Activated CD4-positive, alpha-beta T cell treated with anti-CD3 and anti-CD28 coated beads, Interleukin-2, amount 50 U/mL, for 48 hours (primary cell): Measurements from ENCODE around the gene CIITA.
"Not testable (repeated sequence)": the region's sequence is repeated elsewhere in the genome, so short reads cannot be mapped to it uniquely, and the experiment has no call there.

Experiments
- DNase-seq, 2 experiments: peaks; one replicate each; pipeline ENCODE4 v3.0.0-alpha.2; 2020

CIITA gene

DNA sequence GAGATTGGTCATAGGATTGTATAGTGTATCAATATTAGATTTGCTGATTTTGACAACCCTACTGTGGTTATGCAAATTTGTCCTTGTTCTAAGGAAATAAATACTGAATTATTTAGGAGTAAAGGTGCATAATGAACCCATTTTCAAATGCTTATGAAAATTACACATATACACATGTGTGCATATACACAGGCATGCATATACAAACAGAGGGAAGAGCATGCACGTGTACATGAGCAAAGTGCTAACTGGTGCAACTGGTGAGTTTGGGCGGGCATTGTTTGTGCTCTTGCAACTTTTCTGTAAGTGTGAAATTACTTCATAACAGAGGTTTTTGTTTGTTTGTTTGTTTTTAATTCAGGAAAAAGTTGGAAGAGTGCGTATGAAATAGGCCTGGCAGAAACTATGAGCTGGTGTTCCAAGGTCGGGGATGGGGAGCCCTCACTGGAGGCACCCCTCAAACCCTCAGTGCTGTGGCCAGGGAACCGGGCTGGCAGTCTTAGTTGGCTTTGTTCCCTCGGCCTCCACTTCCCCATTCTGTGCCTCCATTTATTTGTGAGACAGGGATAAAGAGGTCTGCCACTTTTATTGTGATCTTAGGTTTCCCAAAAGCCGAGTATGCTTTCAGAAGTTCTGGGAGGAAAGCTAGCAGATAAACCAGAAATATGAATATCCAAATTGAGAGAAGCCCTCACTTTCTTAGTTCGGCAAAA, 59.4 kb downstream of the CIITA start:
- no peak for DNase-seq

DNA sequence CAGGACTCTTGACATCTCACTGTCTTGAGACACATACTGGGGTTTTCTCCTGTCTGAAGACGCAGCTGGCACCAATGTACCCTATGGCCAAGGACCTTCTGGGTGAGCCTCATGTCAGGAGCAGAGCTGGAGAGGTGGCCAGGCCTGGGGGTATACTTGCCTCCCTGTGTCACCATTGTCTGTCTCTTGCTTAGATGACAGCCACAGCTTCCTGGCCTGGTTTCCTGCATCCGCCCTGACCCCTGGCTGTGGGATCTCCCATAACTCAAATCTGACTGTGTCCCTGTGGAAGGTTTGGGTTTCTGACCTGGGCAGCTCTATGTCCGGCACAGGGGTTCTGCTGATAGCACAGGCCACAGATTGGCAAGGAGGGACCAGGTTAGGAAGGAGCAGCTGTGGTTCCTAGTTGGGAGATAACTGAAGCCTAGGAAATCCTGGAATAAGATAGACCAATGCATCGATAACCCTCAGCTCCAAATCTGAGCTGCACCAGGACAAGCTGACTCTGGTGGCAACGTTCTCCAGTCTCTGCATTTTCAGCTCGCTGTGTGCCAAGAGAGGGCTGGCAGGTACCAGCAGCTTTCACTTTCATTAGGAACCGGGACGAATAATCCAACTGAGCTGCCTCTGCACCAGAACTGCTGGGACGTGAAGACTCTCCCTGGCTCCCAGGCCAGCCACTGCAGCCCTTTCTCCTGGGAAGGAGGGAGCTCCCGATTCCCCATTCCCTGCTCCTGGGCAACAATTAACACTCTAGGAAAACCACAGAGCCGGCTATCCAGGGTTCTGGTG, 60.3 kb downstream of the CIITA start:
- DNase-seq = no peak

DNA sequence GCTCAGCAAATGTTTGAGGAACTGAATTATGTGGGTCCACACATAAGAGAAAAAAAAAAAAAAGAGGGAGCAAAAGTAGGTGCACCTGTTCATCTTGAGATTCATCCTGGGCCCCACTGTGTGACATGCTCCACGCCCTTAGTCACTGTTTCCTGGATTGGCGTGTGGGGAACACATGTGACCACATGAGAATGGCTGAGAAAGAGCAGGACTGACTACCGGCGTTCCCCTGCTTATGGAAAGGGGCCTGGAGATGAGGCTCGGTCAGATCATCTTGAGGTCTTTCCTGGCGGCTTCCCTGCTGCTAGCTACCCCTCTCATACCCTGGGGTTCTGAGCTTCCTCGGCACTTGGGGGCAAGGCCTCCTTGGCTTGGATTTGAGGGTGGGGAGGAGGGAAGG, 61.3 kb downstream of the CIITA start:
- DNase-seq = peak; percentile 51 to 65

DNA sequence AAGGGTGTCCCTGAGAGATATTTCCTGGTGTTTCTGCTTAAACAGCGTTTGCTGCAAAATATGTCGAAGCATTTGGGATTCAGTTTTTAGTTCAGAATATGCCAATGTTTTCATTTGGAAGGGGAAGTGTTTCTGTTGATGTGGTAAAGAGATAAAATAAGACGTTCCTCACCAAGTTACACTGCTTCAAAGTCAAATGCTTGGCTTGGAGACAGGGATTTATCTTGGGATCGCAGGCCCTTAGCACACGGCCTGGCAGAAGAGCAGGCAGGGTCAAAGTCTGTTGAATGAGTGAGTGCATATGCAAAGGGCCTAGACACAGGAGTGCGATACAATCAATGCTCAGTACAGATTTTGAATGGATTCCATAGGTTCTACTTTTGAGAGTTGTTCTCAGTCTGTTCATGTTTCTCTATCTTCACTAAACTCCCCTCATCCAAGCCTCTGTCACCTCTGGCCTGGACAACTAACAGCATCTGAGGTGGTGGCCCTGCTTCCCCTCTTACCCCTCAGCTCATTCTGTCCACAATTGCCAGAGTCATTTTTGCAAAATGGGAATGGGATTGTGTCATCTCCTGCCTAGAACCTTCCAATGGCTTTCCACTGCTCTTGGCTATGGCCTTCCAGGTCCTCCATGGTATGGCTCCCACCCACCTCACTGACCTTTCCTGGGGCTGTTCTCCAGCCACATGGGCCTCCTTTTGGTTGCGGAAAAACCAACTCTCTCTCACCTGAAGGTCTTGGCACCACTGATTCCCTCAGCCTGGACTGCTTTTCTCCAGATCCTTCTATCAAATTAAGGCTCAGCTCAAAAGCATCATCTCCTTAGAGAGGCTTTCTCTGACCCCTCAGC, 62.0 kb downstream of the CIITA start:
- DNase-seq = no peak

DNA sequence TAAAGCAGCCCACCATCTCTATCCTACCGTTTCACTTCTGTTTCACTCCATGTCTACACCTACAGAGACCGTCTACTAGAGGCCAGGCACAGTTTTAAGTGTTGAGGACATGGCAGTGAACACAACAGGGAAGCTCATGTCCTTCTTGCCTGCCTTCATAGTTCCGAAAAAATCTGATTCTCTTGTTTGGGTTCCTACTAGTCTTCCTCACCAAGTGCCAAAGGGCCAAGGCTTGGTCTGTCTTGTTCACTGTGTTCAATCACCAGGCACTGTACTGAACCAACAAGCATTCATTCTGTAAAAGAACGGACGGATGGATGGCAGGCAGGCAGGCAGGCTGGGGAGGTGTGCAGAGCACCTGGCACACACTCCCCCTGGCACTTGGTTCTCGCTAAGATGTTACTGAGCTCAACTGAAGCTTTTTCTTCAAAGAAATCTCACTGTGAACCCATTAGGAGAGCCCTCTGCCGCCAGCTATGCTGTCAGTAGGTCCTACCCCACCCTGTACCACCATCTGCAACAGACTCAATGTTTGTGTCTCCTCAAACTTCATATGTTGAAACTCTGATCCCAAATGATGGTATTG, 62.7 kb downstream of the CIITA start:
- DNase-seq = no peak

DNA sequence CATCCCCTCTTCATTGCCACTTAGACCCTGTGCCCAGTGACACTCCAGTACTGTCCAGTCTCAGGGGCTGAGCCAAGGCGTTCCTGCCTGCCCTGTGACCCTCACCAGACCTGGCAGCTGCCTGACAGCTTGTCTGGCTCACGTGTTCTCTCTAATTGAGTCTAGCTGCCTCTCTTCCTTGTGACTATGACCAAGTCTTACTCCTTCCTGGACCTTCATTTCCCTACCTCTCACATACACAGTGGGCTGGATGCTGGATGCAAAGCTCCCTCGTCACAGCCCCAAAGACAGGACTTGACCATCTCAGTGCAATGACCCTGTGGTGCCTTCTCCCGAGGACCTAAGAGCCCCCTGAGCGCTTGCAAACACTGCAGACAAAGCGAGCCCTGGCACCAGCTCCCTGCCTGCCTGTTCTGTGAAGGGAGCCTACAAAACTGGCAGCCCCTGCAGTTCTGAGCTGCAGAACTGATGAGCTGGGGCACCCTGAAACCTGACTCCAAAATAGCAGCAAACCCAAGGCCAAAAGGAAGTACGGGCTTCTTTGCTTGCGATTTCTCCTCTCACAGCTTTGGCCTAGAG, 63.6 kb downstream of the CIITA start:
- no peak for DNase-seq

DNA sequence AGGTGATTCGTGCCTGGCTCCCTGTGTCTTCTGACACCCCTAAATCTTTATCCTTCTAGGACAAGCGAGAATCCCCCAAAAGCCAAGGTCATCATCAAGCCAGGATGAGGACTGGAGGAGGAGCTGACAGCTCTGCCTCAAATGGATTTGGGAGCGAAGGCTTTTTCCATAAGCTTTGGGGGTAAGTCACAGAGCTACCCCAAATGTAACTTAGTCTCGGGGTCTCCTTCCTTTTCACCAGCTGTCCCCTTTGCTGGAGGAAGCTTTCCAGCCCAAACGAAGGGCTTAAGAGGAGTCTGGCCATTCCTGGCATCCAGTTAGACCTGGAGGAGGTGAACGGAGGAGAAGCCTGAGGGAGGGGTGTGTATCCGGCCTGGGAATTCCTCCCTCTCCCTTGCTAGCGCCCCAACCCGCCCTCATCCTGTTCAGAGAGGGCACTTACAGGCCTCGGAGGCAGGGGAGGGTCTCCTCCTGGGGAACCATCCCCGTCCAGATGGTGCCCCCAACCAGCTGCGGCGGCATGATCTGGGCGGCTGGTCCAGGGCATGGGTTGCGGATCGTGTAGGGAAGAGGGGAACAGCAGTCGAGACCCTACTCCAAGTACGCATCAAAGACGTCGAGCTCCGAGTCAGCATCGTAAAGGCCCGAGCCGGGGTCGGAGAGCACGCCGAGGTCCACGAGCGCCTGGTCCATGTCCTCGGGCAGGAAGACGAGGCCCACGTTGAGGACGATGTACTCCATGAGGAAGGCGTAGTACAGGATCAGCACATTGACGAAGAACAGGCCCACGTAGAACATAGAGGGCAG, 64.3 kb downstream of the CIITA start:
- DNase-seq = no peak

DNA sequence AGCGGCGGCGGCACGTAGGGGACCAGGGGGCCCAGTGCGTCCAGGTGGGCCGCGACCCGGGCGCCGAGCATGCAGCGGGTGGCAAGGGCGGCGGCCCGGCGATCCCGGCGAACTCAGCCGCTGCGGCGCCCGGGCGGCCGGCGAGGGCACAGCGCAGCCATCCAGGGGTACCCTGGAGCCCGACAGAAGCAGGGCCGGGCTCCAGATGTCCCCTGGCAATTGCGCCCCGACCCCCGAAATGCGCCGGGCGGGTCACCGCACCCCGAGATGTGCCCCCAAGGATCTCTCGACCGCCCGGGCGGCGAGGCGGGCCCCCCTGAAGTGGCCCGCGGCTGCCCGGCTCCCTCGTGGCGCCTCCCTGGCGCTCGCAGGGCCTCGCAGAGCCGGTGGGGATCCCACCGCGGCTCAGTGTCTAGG, 64.9 kb downstream of the CIITA start:
- not testable (repeated sequence) for DNase-seq

DNA sequence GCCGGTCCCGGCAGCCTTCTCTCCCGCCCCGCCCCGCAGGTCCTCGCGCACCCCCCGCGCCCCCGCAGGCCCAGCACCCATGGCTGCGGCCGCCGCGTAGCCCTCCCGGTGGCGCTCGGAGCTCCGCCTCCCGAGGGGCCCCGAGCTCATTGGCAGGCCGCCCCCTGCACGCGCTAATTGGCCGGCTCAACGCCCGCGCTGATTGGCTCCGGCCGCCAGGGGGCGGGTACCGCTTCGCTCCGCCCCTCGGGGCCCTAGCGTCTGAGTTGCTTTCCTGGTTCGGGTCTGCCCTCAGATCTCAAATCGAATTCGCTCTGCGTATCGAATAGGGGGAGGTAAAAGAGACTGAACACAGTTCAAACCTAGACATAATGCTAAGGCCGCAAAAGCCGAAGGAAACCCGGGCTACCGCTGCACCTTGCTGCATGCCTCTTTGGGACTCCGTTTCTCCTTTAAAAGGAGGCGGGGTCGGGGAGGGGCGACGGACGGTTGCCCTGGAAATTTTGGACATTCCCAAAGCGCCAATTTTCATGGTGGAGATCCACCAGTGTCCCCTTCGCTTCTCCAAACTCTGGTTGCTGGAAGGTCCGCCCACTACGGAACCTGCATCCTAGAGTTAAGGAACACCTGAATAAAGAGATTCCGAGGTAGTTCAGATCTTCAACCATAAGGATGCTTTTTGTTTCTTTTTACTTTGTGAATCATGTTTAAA, 65.5 kb downstream of the CIITA start, which contains the start of gene DEXI:
Gene DEXI (minus strand): TSS at position 117 of the 712 bp plus-strand sequence. CDS start 463 bp downstream, outside the sequence.
- DNase-seq = peak; percentile 93 to 94

DNA sequence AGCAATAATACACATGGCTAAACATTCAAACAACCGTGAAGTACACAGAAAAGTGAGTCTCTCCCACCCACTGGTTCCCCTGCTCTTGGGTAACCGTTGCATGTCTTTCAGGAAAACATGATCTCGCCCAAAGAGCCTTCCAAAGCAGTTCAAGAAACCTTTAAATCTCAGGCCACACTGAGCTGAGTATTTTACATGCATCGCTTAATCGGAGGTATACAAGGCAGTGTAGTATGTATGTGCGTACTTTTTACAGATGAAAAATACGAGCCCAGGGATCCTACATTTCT, 66.0 kb downstream of the CIITA start:
- no peak for DNase-seq

DNA sequence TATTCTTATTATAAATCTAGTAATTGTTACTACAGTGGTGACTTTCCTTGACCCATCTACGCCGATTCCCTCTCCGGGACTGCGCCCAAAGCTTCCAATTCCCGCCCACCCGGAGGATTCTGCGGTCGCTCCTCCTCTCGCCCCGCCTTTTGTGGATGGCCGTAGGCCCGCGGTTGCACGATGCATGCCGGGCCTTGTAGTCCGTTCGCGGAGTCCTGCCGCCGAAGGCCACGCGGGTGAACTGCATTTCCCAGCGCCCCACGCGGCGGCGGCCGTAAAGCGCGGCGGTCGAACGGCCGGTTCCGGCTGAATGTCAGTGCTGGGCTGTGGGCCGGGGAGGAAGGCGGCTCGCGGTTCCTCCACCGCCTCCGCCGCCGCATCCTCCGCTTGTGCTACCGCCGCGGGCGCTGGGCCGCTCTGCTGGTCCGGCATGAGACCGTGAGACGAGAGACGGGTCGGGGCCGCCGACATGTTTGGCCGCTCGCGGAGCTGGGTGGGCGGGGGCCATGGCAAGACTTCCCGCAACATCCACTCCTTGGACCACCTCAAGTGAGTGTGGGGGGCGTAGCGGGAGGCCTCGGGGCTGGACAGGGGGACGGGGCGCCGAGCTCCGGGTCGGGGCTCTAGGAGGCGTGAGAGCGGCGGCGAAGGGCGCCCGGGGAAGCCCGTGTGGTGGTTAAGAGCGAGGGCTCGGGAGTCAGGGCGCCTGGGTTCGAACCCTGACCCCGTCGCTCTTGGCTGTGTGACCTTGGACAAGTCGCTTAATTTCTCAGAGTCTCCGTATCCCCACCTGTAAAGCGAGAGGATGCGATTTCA, 67.5 kb downstream of the CIITA start, which contains the start of gene CLEC16A:
Gene CLEC16A (plus strand): TSS at position 316 of the 816 bp plus-strand sequence. CDS start 154 bp downstream, at position 470.
- DNase-seq = peak; percentile 95 to 96

DNA sequence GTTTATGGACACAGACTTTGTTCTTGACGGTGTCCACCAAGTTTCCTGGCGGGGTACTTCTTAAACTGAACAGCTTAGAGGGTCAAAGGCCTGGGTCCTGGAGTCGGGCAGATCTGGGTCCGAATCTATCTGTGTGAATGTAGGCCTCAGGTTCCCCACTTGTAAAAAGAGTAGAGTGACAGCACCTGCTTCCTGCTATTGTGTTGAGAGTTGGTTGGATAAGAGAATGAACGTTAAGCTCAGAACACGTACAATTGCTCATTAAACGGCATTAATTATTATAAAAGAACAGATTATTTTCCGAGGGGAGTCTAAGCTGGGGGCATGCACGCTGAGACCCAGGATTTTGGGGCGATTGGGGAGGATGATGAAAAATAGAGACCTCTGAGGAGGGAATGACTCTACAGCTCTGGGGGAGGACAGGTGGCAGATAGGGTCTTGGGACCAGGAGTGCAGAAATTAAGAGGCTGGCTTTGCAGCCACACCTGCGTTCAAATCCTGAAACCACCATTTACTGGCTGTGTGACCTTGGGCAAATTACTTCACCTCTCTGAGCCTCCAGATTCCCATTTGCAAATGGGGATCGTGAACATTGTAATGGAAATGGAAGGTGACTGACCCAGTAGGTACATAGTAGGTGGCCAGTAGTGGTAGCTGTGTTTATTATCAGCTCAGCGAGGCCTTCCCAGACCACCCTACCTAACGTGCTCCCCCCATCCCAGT, 68.2 kb downstream of the CIITA start:
- DNase-seq = no peak

DNA sequence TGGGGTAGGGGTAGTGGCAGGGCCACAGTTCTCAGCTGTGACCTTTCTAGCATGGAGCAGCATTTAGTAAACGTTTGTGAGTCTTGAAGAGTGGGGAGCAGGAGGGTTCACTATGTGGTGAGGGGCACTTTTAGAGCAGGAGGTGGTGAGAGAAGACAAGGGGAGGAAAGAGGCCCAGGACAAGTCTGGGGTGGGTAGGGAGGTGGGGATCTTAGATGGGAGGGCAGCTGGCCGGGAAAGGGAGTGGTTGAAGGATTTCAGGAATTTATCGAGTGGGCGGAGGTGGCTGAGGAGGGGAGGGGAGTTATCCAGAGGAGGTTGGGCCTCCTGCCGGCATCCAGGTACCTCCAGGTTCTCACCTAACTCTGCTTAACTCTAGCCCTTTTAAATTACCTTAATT, 69.3 kb downstream of the CIITA start:
- DNase-seq = no peak

DNA sequence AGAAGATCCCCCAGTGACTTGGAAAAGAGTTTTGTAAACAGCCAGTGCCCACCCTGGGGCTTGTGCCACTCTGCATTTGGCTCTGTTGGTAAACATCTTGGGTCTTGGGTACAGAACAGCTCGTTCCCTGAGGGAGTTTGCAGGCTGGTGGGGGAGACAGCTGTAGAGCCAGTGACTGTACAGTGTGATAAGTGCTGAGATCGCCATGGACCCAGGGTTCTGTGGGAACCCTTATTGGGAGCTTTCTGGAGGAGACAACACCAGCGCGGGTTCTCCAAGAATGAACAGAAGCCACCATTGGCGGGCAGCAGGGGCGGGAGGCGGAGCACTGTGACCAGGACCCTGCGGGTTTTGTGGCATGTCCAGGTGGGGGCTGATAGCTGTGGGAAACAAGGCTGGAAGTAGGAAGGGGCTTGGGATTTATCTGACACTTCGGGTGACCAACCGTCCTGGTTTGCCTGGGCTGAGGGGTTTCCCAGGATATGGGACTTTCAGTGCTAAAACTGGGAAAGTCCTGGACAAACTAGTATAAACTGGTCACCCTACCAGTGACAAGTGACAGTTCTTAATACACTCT, 70.3 kb downstream of the CIITA start:
- no peak for DNase-seq

DNA sequence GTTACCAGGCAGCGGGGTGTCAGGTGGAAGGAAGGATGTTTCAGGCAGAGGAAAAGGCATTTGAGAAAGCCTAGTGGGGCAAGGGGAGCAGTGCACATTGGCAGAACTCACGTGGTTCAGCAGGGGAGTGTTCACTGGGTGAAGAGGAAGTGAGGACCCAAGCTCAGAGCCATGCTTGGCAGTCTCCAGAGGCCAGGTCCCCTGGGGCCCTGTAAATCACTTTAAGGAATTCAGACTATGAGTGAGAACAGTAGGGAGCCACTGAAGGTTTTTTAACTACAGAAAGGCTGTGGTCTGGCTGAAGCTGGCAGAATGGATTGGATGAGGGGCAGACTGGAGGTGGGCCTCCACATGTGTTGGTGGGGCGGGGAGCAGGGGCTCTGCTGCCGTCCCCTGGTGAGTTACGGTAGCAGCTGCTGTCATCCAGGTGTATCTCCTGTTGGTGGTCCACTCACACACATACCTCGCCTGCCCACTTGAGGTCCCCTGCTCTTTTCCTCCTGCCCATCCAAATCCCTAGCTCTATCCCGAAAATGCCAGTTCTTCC, 72.5 kb downstream of the CIITA start:
- no peak for DNase-seq

DNA sequence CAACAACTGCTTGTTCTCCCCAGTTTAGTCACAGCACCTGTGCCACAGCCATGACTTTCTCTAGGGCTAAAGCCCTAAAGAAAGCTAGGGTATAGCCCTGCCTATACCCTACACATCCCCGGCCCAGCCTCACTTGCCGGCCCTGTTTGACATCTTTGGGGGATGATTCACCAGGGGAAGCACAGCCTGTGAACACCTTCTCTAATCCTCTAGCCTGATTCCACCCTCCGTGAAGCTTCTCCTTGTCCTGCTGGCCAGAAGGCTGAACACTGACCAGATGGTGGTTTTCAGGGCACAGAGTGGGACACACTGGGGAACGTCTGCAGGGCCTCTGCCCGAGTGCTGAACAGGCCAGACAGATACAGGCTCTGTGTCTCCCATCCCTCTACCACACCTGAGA, 73.4 kb downstream of the CIITA start:
- no peak for DNase-seq

DNA sequence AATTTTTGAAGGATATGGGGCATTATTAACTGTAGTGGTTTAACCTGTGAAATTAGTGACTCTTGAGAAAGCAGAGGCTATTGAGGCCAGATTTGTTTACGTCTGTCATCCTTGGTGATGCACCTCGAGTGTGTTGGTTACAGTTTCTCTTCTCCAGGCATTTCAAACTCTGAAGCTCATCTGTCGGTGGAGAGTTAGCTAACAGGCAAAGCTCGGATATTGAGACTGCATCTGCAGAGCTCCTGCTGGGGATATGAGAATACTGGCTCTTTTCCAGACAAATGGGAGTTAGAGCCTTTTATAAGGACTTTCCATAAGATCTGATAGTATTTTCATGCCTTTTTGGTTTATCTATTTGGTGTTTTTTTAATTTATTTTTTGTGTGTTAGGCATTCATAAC, 74.0 kb downstream of the CIITA start:
- no peak for DNase-seq

DNA sequence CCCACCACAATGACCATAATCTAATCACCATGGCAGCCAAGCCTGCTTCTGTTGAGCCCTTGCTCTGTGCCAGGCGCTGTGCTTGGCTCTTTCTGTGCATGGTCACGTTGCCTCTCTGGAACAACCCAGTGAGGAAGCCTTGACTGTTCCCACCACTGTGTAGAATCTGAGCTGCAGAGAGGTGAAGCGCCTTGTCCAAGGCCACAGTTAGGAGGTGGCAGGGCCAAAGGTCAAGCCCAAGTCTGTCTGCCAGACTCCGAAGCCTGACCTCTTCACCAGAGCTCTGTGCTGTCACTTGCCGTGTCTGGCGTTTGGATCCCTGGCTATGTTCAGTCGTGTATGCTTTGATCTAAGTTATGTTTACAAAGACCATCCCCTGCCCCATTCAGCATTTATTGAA, 77.9 kb downstream of the CIITA start:
- no peak for DNase-seq
